Gastrocnemius medialis (tissue), 4 donors: ENCODE results near the gene URI1. TPM values are rescaled to one million over a fixed set of nuclear protein-coding genes. Genes with fewer than 3 reads are reported as not detected.

Experiments used
- ATAC-seq, 2 donors: fragments of 150-250 bp; one replicate each; pipeline ENCODE4 v1.9.1; 2016
- DNase-seq, 2 donors: peaks; one replicate each; pipeline ENCODE4 v3.0.0-alpha.2; 2019
- H3K27ac ChIP-seq, 4 donors: fragments of 200-600 bp; sonication (generic); 1 replicate in 1 of 4; 2 replicates in 3 of 4; pipeline ENCODE4 v1.5.1; 2016 to 2018; ENCODE audit warnings: mild to moderate bottlenecking in 2 of 4, moderate library complexity in 1 of 4
- H3K27me3 ChIP-seq, 3 donors: fragments of 200-600 bp; sonication (generic) in 2 of 3; 1 replicate in 1 of 3; 2 replicates in 2 of 3; pipeline versions ENCODE4 v1.5.1 to v1.6.0; 2016 to 2019; ENCODE audit warnings: mild to moderate bottlenecking in 1 of 3, moderate library complexity in 1 of 3
- H3K36me3 ChIP-seq, 2 donors: fragments of 200-600 bp; sonication (generic) in 1 of 2; one replicate each; pipeline ENCODE4 v1.5.1; 2017 to 2018
- H3K4me1 ChIP-seq, 2 donors: fragments of 200-600 bp; sonication (generic) in 1 of 2; one replicate each; pipeline ENCODE4 v1.5.1; 2016 to 2017; ENCODE audit warnings: mild to moderate bottlenecking in 2 of 2
- H3K4me3 ChIP-seq, 4 donors: fragments of 200-600 bp; sonication (generic) in 3 of 4; 1 replicate in 1 of 4; 2 replicates in 3 of 4; pipeline ENCODE4 v1.5.1; 2016 to 2019; ENCODE audit warnings: mild to moderate bottlenecking in 2 of 4
- H3K9me3 ChIP-seq, 3 donors: fragments of 200-600 bp; sonication (generic) in 2 of 3; 1 replicate in 1 of 3; 2 replicates in 2 of 3; pipeline ENCODE4 v1.5.1; 2016 to 2019
- CTCF ChIP-seq, 5 experiments: fragments of 450-650 bp in 3 of 5; fragments of 200-600 bp in 2 of 5; sonication (generic) in 2 of 5; IDR thresholded peaks in 4 of 5; conservative IDR thresholded peaks in 1 of 5; 1 replicate in 4 of 5; 2 replicates in 1 of 5; pipeline ENCODE4 v1.5.1; 2016 to 2019; ENCODE audit warnings: antibody characterized with exemption in 5 of 5, mild to moderate bottlenecking in 3 of 5, moderate library complexity in 3 of 5
- POLR2A ChIP-seq, 2 donors: fragments of 450-650 bp; IDR thresholded peaks; one replicate each; pipeline ENCODE4 v1.6.1; 2017; ENCODE audit warnings: antibody characterized with exemption in 2 of 2, mild to moderate bottlenecking in 2 of 2, moderate library complexity in 2 of 2
- in situ Hi-C, 4 donors: fragments of 200-750 bp; cut with MboI; loops; one replicate each; pipeline versions ENCODE4 v1.15.0 to v1.8.0; 2017; ENCODE audit warnings: low sequenced_read_pairs in 4 of 4
- intact Hi-C: fragments of 100-400 bp; cut with DNase I; formaldehyde crosslinking; loops from one replicate; pipeline ENCODE4 v1.15.1; 2023; ENCODE audit warnings: low total_unique reads
- total RNA-seq, 4 donors: library from RNA; depleted of rRNA; stranded (reverse); fragments of >200 nt; gene quantifications; one replicate each; pipeline versions ENCODE4 v1.1.0 to v1.2.3, GENCODE V29; 2016

Gene URI1
- total RNA-seq, 4 donors from 2014 or later: 37.4 to 84.1 (median 59.2) TPM

- Histone ChIP-seq H3K36me3 (peaks cover 0 to 8% of the 10 kb centered on the region in 2 donors), H3K27me3 (no peaks in the 10 kb centered on the region), H3K27ac (no peak overlapping the region), H3K4me3 (no peak overlapping the region), H3K9me3 (no peaks in the 10 kb centered on the region), H3K4me1 (peaks cover 0 to 5% of the 10 kb centered on the region in 2 donors)
- ATAC-seq (no peak), DNase-seq (no peak)
- in situ Hi-C loops (no loop called here), intact Hi-C loops (no loop called here)
- no peak for TF ChIP-seq POLR2A (IDR thresholded peaks at IDR 0.05)
- no peak for TF ChIP-seq CTCF (IDR thresholded peaks at IDR 0.05 in 4 of 5, conservative IDR thresholded peaks at IDR 0.05 in 1 of 5)
Measured at GRCh38 chr19:30000862-30001261, 58.8 kb downstream of the URI1 start.

- Histone ChIP-seq H3K27me3 (no peaks in the 10 kb centered on the region), H3K9me3 (no peaks in the 10 kb centered on the region), H3K36me3 (peaks cover 0 to 8% of the 10 kb centered on the region in 2 donors), H3K4me3 (no peak overlapping the region), H3K4me1 (peaks cover 0 to 5% of the 10 kb centered on the region in 2 donors), H3K27ac (no peak overlapping the region)
- in situ Hi-C loops: no loop called here
- TF ChIP-seq POLR2A (IDR thresholded peaks at IDR 0.05): no peak
- DNase-seq (no peak), ATAC-seq (no peak)
- intact Hi-C loops: no loop called here
Measured at GRCh38 chr19:30001301-30001700, 59.3 kb downstream of the URI1 start.

GRCh38 chr19:30001791-30002190 is 59.8 kb downstream of the URI1 start:
- in situ Hi-C loops: no loop called here
- Histone ChIP-seq H3K4me3 (no peak overlapping the region), H3K27me3 (no peaks in the 10 kb centered on the region), H3K27ac (no peak overlapping the region), H3K4me1 (peaks cover 0 to 5% of the 10 kb centered on the region in 2 donors), H3K9me3 (no peaks in the 10 kb centered on the region), H3K36me3 (peaks cover 0 to 8% of the 10 kb centered on the region in 2 donors)
- ATAC-seq (no peak), DNase-seq (no peak)
- intact Hi-C loops: no loop called here
- TF ChIP-seq CTCF (IDR thresholded peaks at IDR 0.05 in 4 of 5, conservative IDR thresholded peaks at IDR 0.05 in 1 of 5) (no peak), POLR2A (IDR thresholded peaks at IDR 0.05) (no peak)

GRCh38 chr19:30003866-30004265 is 61.8 kb downstream of the URI1 start:
- no peaks in the 10 kb centered on the region for H3K27me3 ChIP-seq
- DNase-seq (no peak), ATAC-seq (no peak)
- intact Hi-C loops: no loop called here
- in situ Hi-C loops: no loop called here
- H3K27ac ChIP-seq: no peak overlapping the region
- peaks cover 0 to 5% of the 10 kb centered on the region in 2 donors for H3K4me1 ChIP-seq
- no peak overlapping the region for H3K4me3 ChIP-seq
- H3K36me3 ChIP-seq: peaks cover 0 to 9% of the 10 kb centered on the region in 2 donors
- no peak for TF ChIP-seq CTCF (IDR thresholded peaks at IDR 0.05 in 4 of 5, conservative IDR thresholded peaks at IDR 0.05 in 1 of 5)
- no peaks in the 10 kb centered on the region for H3K9me3 ChIP-seq

GRCh38 chr19:30004403-30004802 is 62.4 kb downstream of the URI1 start:
- H3K27me3 ChIP-seq: no peaks in the 10 kb centered on the region
- peaks cover 0 to 5% of the 10 kb centered on the region in 2 donors for H3K4me1 ChIP-seq
- intact Hi-C loops: no loop called here
- H3K36me3 ChIP-seq: peaks cover 0 to 14% of the 10 kb centered on the region in 2 donors
- in situ Hi-C loops: no loop called here
- H3K27ac ChIP-seq: no peak overlapping the region
- ATAC-seq: no peak
- DNase-seq: no peak
- H3K4me3 ChIP-seq: no peak overlapping the region
- no peak for TF ChIP-seq CTCF (IDR thresholded peaks at IDR 0.05 in 4 of 5, conservative IDR thresholded peaks at IDR 0.05 in 1 of 5)
- H3K9me3 ChIP-seq: no peaks in the 10 kb centered on the region
